ENCODE results near the gene DPP8.

DPP8 gene

GRCh38 chr15:65421360-65422215 is 95.9 kb downstream of the DPP8 start:
- H2AFZ ChIP-seq (ENCODE audit: low read depth, low read length) = no peak overlapping the region
- no peak overlapping the region for H3K27ac ChIP-seq (ENCODE audit: low read length)
- no peak for TF ChIP-seq EZH2phosphoT487 (IDR thresholded peaks at IDR 0.05; ENCODE audit: low read depth)
- TF ChIP-seq CTCF (IDR thresholded peaks at IDR 0.05; ENCODE audit: low read depth, low read length) = no peak

DNA sequence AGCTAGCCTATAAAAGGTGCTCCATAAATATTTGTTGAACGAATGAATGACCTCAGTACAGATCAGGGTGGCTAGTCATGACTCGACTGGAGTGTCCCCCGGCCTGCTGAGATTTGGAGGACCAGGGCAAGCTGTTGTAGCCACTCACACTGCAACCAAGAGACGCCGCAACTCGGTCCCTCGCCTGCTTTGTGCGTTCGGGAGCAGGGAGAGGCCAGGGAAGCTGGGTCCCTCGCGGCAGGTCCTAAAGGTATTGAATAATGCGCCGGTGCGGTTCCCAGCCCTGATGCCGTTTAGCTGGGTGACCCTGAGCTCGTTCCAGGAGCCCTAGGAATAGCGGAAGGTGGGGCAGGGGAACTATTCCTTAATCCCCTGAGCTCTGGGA is 96.5 kb downstream of the DPP8 start:
- no peaks in the 10 kb centered on the region for H4K20me1 ChIP-seq (ENCODE audit: insufficient read depth, low read length)
- no peak overlapping the region for H3K4me2 ChIP-seq (ENCODE audit: low read length)
- no peak for TF ChIP-seq CTCF (IDR thresholded peaks at IDR 0.05; ENCODE audit: low read depth, low read length)
- no peak for TF ChIP-seq EZH2phosphoT487 (IDR thresholded peaks at IDR 0.05; ENCODE audit: low read depth)
- no peaks in the 10 kb centered on the region for H3K36me3 ChIP-seq (replicated peaks; ENCODE audit: low read depth, low read length)
- H2AFZ ChIP-seq (ENCODE audit: low read depth, low read length) = no peak overlapping the region
- no peaks in the 10 kb centered on the region for H3K4me1 ChIP-seq (ENCODE audit: low read length)
- no peaks in the 10 kb centered on the region for H3K79me2 ChIP-seq (ENCODE audit: low read length)
- peaks cover 11% of the 10 kb centered on the region; the same call in 1 of the 2 replicates for H3K27me3 ChIP-seq (ENCODE audit: low read depth, low read length)
- no peak overlapping the region for H3K27ac ChIP-seq (ENCODE audit: low read length)
- no peak overlapping the region for H3K9ac ChIP-seq (ENCODE audit: low read length)
- no peak overlapping the region for H3K4me3 ChIP-seq (ENCODE audit: low read length)
- H3K9me3 ChIP-seq (ENCODE audit: insufficient read depth, low read length) = no peaks in the 10 kb centered on the region

More at GRCh38 chr15:65421360-65422215, 95.9 kb downstream of the DPP8 start:
- H3K27me3 ChIP-seq (ENCODE audit: low read depth, low read length) = peaks cover 11% of the 10 kb centered on the region; the same call in 1 of the 2 replicates
- H3K9ac ChIP-seq (ENCODE audit: low read length) = no peak overlapping the region
- no peaks in the 10 kb centered on the region for H3K36me3 ChIP-seq (replicated peaks; ENCODE audit: low read depth, low read length)
- H3K9me3 ChIP-seq (ENCODE audit: insufficient read depth, low read length) = no peaks in the 10 kb centered on the region
- no peaks in the 10 kb centered on the region for H3K79me2 ChIP-seq (ENCODE audit: low read length)
- H3K4me1 ChIP-seq (ENCODE audit: low read length) = no peaks in the 10 kb centered on the region
- no peak overlapping the region for H3K4me3 ChIP-seq (ENCODE audit: low read length)
- no peak overlapping the region for H3K4me2 ChIP-seq (ENCODE audit: low read length)
- no peaks in the 10 kb centered on the region for H4K20me1 ChIP-seq (ENCODE audit: insufficient read depth, low read length)

DNA sequence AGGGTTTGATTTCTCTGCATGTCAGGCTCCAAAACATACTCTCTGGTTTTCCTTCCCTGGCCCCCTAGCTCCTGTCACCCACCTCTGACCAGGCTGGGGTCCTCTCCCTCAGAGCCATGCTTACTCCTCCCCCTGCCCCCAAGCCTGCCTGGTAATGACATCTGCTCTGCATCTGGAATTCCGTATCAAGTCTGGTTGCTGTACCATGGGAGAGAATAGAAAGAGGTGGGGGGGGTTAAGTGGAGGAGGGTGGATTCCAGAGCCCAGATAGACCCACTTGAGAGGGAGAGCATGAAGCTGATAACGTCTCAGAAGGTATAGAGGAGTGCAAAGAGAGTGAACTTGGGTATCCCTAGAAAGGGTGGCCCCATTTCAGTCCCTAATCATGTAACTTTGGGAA is 98.9 kb downstream of the DPP8 start:
- H3K4me3 ChIP-seq (ENCODE audit: low read length) = no peak overlapping the region
- TF ChIP-seq CTCF (IDR thresholded peaks at IDR 0.05; ENCODE audit: low read depth, low read length) = no peak
- no peak for TF ChIP-seq EZH2phosphoT487 (IDR thresholded peaks at IDR 0.05; ENCODE audit: low read depth)
- no peak overlapping the region for H2AFZ ChIP-seq (ENCODE audit: low read depth, low read length)
- no peaks in the 10 kb centered on the region for H3K36me3 ChIP-seq (replicated peaks; ENCODE audit: low read depth, low read length)
- no peak overlapping the region for H3K4me2 ChIP-seq (ENCODE audit: low read length)
- H3K9me3 ChIP-seq (ENCODE audit: insufficient read depth, low read length) = no peaks in the 10 kb centered on the region
- H3K4me1 ChIP-seq (ENCODE audit: low read length) = peaks cover 8% of the 10 kb centered on the region; the same call in 1 of the 2 replicates
- H3K79me2 ChIP-seq (ENCODE audit: low read length) = no peaks in the 10 kb centered on the region
- no peaks in the 10 kb centered on the region for H4K20me1 ChIP-seq (ENCODE audit: insufficient read depth, low read length)
- H3K27ac ChIP-seq (ENCODE audit: low read length) = no peak overlapping the region
- H3K9ac ChIP-seq (ENCODE audit: low read length) = no peak overlapping the region
- H3K27me3 ChIP-seq (ENCODE audit: low read depth, low read length) = peaks cover 11% of the 10 kb centered on the region; the same call in 1 of the 2 replicates

DNA sequence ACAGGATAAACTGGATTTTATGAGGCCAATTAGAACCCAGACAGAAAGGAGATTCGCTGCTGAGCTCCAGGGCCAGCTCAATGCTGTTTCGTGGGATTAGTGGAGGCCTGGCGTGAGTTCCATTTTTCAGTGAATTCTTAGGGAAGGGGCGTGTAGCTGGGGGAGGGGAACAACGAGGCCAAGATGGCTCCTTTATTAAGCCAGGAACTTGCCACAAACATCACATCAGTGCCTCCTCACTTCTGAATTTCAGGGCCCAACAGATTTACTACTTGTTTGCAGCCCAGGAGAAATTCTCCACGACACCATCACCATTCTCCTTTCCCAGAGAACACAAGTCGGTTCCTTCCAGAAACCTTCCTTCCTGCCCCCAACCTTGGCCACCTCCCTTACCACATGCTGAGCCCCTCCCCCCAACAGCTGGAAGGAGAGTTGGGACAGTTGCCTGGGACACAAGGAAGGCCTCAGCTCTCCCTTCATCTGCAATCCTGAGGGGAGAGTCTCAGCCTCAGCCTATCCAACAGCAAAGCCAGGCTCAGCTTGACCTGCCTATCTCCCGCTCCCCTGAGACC is 100.6 kb downstream of the DPP8 start:
- Histone ChIP-seq H3K9me3 (ENCODE audit: insufficient read depth, low read length) (no peaks in the 10 kb centered on the region), H3K79me2 (ENCODE audit: low read length) (no peaks in the 10 kb centered on the region), H3K36me3 (replicated peaks; ENCODE audit: low read depth, low read length) (no peaks in the 10 kb centered on the region), H3K4me2 (ENCODE audit: low read length) (no peak overlapping the region), H2AFZ (ENCODE audit: low read depth, low read length) (no peak overlapping the region), H3K9ac (ENCODE audit: low read length) (no peak overlapping the region), H3K27ac (ENCODE audit: low read length) (no peak overlapping the region), H3K27me3 (ENCODE audit: low read depth, low read length) (peaks cover 12% of the 10 kb centered on the region; the same call in 1 of the 2 replicates), H3K4me1 (ENCODE audit: low read length) (peaks cover 9% of the 10 kb centered on the region), H3K4me3 (ENCODE audit: low read length) (no peak overlapping the region), H4K20me1 (ENCODE audit: insufficient read depth, low read length) (no peaks in the 10 kb centered on the region)
- TF ChIP-seq CTCF (IDR thresholded peaks at IDR 0.05; ENCODE audit: low read depth, low read length) (no peak), EZH2phosphoT487 (IDR thresholded peaks at IDR 0.05; ENCODE audit: low read depth) (no peak)
